Measurements from ENCODE around the gene FBXO10.
A peak's percentile ranks its signal among the peaks of the same experiment; 100 is the strongest.
"Not testable (repeated sequence)": the region's sequence is repeated elsewhere in the genome, so short reads cannot be mapped to it uniquely, and the experiment has no call there.

FBXO10 gene

DNA sequence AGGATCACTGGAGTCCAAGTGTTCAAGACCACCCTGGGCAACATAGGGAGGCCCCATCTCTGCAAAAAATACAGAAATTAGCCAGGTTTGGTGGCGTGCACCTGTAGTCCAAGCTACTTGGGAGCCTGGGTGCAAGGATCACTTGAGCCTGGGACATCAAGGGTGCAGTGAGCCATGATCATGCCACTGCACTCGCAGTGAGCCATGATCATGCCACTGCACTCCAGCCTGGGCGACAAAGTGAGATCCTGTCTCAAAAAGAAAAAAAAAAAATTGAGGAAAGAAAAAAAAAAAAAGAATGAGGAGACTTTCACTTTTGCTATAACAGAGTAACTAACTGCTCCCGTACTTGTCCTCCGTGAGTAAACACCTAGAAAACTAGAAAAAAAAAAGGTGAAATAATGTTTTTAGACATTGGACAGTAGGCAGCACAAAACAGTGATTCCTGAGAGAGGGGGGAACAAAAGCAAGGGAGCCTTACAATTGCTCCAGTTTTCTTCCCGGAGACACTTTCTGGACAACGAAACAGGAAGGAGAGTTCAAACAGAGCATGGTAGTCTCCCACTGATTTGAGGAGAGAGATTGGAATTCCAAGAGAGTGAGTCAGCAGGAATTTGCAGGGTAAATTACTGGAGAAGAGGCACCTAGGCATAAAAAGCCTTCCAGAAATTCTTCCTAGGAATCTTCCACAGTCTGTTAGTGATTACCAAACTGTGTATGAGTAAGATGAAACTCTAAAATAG lies 104.1 kb downstream of the FBXO10 start:
- peak; percentile 99 for DNase-seq

DNA sequence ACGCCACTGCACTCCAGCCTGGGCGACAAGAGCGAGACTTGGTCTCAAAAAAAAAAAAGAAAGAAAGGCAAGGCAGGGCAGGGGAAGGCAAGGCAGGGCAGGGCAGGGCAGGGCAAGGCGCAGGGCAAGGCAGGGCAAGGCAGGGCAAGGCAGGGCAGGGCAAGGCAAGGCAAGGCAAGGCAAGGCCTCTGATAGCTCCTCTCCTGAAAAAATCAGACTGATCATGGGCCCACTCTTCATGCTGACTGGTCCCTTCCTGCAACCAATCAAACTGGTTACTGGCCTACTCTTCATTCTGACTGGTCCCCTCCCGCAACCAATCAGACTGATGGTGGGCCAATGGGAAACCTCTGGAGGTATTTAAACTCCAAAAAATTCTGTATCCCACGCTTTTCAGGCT lies 107.6 kb downstream of the FBXO10 start:
- no peak for DNase-seq

- not testable (repeated sequence) for DNase-seq
Observed at GRCh38 chr9:37467530-37467929, 108.7 kb downstream of the FBXO10 start.

GRCh38 chr9:37466037-37466709 lies 110.0 kb downstream of the FBXO10 start:
- DNase-seq: peak; percentile 70

GRCh38 chr9:37465249-37466036 lies 110.7 kb downstream of the FBXO10 start, which contains the start of gene ZBTB5:
ZBTB5 (minus strand) TSS chr9:37465450; CDS start chr9:37442551, 22,899 bp downstream.
- peak; percentile 100 for DNase-seq

GRCh38 chr9:37464426-37465248 lies 111.5 kb downstream of the FBXO10 start:
- DNase-seq: peak; percentile 90

DNA sequence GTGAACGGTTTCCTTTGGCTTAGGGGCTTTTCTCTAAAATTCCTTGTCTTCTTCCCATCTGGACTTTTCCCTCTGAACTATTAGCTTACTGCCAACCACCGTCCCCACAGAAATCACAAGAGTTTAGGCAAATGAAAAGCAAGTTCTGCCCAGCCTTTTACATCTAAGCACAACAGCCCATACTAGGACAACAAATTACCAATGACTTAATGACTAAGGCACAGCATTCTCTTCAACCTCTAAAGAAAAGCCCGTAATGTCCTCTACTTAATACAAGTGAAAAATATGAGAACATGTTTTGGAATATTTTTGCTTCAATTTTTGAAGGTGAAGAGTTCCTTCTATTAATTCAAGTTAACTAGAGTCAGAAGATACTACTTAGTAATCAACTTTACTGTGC lies 112.2 kb downstream of the FBXO10 start:
- DNase-seq: no peak
